Calu3 (cell line): ENCODE measurements around the gene SKAP1. TPM values are rescaled to one million over a fixed set of nuclear protein-coding genes. Genes with fewer than 3 reads are reported as not detected.
"Not testable (repeated sequence)": the region's sequence is repeated elsewhere in the genome, so short reads cannot be mapped to it uniquely, and the experiment has no call there.

Experiments
- BruUV-seq: library from RNA; stranded (reverse); fragments of 400-500 nt; replicated peaks from 2 replicates; lab custom pipeline; 2021; lab: Mats Ljungman, UMichigan
- CTCF ChIA-PET: fragments of 300-600 bp; sonication (Branson Sonifier 250); formaldehyde crosslinking; loops from one replicate; lab custom pipeline; 2022; ENCODE audit warnings: antibody characterized with exemption; lab: Charles Lee
- DNase-seq: peaks from one replicate; pipeline ENCODE4 v3.0.0; 2022
- H3K27ac Mint-ChIP-seq: one replicate; pipeline ENCODE4 v1.8.0; 2022; ENCODE audit warnings: mixed read lengths; ENCODE audit not compliant: unreplicated experiment
- H3K27me3 Mint-ChIP-seq: one replicate; pipeline ENCODE4 v1.8.0; 2022; ENCODE audit warnings: mixed read lengths; ENCODE audit not compliant: unreplicated experiment
- H3K36me3 Mint-ChIP-seq: one replicate; pipeline ENCODE4 v1.8.0; 2022; ENCODE audit warnings: mild to moderate bottlenecking, moderate library complexity, mixed read lengths; ENCODE audit not compliant: insufficient read depth, unreplicated experiment
- H3K4me1 Mint-ChIP-seq: one replicate; pipeline ENCODE4 v1.8.0; 2022; ENCODE audit warnings: mild to moderate bottlenecking, low read depth, mixed read lengths; ENCODE audit not compliant: unreplicated experiment
- H3K4me3 Mint-ChIP-seq: one replicate; pipeline ENCODE4 v1.8.0; 2022; ENCODE audit warnings: mild to moderate bottlenecking, low read depth, moderate library complexity, mixed read lengths; ENCODE audit not compliant: unreplicated experiment
- H3K9me3 Mint-ChIP-seq: one replicate; pipeline ENCODE4 v1.8.0; 2022; ENCODE audit warnings: low read depth, mixed read lengths; ENCODE audit not compliant: unreplicated experiment
- intact Hi-C: fragments of 100-400 bp; cut with micrococcal nuclease; formaldehyde crosslinking; loops from one replicate; pipeline ENCODE4 v1.10.0; 2022; ENCODE audit not compliant: unreplicated experiment
- total RNA-seq: library from RNA; stranded (reverse); gene quantifications from 2 replicates; pipeline ENCODE4 v1.2.3, GENCODE V29; 2022
- TF ChIP-seq, protein P1 (sequence below): fragments of 200-600 bp; IDR thresholded peaks from one replicate; pipeline ENCODE4 v1.8.0; 2022; ENCODE audit warnings: antibody characterized with exemption; ENCODE audit not compliant: unreplicated experiment

Gene SKAP1
- total RNA-seq, 1 experiment from 2014 or later = 4.4 TPM

GRCh38 chr17:48294020-48294805 is 135.8 kb downstream of the SKAP1 start:
- peak overlapping the region; percentile 70 for H3K4me3 Mint-ChIP-seq
- peaks cover 9% of the 10 kb centered on the region for H3K36me3 Mint-ChIP-seq
- H3K27ac Mint-ChIP-seq = peak overlapping the region; percentile 94
- TF ChIP-seq, protein P1, sequence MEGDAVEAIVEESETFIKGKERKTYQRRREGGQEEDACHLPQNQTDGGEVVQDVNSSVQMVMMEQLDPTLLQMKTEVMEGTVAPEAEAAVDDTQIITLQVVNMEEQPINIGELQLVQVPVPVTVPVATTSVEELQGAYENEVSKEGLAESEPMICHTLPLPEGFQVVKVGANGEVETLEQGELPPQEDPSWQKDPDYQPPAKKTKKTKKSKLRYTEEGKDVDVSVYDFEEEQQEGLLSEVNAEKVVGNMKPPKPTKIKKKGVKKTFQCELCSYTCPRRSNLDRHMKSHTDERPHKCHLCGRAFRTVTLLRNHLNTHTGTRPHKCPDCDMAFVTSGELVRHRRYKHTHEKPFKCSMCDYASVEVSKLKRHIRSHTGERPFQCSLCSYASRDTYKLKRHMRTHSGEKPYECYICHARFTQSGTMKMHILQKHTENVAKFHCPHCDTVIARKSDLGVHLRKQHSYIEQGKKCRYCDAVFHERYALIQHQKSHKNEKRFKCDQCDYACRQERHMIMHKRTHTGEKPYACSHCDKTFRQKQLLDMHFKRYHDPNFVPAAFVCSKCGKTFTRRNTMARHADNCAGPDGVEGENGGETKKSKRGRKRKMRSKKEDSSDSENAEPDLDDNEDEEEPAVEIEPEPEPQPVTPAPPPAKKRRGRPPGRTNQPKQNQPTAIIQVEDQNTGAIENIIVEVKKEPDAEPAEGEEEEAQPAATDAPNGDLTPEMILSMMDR = no peak
- peak; percentile 54 for DNase-seq
- CTCF ChIA-PET = interaction anchor here (0.6 to 4.5 kb wide), 14 partner anchors 14 to 192 kb away, joined by 3 to 35 read pairs (median 4); no protein-coding TSS in a partner anchor
- intact Hi-C loops = loop anchor here (1.0 to 5.0 kb wide), 2 partner anchors 29 to 283 kb away; partner anchors contain the start of gene HOXB4
- H3K9me3 Mint-ChIP-seq = no peaks in the 10 kb centered on the region
- peaks cover 73% of the 10 kb centered on the region for H3K4me1 Mint-ChIP-seq
- H3K27me3 Mint-ChIP-seq = no peaks in the 10 kb centered on the region
- TSS peak; percentile 74 for BruUV-seq

DNA sequence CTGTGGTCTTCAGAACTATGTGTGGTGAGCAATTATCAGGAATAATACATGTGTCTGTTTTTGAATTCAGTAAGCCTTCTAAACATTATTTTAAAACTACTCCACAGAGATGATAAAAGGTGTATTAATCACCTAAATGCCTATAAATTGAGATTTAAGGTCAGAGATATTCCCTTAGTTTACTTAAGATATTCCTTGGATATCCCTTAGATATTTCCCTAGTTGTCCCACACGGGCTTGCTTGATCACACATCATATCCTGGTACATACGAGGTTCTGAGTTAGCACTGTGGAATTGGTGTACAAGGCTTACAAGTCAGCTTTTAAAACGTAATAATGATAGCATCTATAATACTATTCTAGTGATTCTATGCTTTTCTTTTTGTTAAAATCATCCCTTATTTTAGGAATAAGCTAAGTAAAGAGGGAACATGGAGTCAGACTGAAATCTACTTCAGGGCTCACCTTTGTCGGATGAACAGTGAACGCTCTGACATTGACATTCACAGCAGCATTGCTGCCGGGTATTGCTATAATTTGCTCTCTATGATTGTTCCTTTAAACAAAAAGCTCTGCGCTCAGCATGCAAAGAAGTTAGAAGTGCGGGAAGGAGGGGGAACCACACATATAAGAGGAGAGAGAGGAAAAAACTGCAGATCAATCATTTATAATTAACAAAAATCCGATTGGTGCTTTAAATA is 136.5 kb downstream of the SKAP1 start:
- TSS peak; percentile 27 for BruUV-seq
- CTCF ChIA-PET = interaction anchor here (0.7 to 4.5 kb wide), 14 partner anchors 15 to 134 kb away, joined by 3 to 35 read pairs (median 5); no protein-coding TSS in a partner anchor
- H3K36me3 Mint-ChIP-seq = peaks cover 9% of the 10 kb centered on the region
- no peak for DNase-seq
- H3K4me3 Mint-ChIP-seq = peak overlapping the region; percentile 70
- no peaks in the 10 kb centered on the region for H3K9me3 Mint-ChIP-seq
- no peaks in the 10 kb centered on the region for H3K27me3 Mint-ChIP-seq
- H3K27ac Mint-ChIP-seq = peak overlapping the region; percentile 94
- intact Hi-C loops = loop anchor here (1.0 to 5.0 kb wide), 2 partner anchors 28 to 284 kb away; partner anchors contain the start of gene HOXB4
- TF ChIP-seq, protein P1 = no peak
- peaks cover 66% of the 10 kb centered on the region for H3K4me1 Mint-ChIP-seq

DNA sequence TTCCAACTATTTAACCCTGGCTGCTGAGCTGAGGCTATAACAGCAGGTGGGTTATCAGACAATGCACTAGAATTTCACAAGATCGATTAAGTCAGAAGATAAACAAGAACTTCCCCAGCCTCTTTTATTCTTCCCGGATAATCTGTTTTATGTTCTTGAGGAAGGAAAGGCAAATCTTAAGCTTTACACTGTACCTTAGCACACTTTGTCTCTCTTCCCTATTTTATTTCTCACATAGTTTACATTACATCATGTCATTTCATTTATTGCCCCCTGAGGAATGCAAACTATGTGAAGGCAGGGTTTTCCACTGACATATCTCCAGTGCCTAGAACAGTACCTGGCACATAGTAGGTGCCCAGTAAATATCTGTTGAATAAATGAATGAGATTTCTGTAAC is 139.6 kb downstream of the SKAP1 start:
- H3K27me3 Mint-ChIP-seq = no peaks in the 10 kb centered on the region
- peak overlapping the region; percentile 36 for H3K27ac Mint-ChIP-seq

GRCh38 chr17:48286917-48287316 is 143.1 kb downstream of the SKAP1 start:
- CTCF ChIA-PET, intact Hi-C loops, H3K36me3 Mint-ChIP-seq, H3K27ac Mint-ChIP-seq, DNase-seq, H3K9me3 Mint-ChIP-seq, H3K4me3 Mint-ChIP-seq, H3K27me3 Mint-ChIP-seq, BruUV-seq: not testable (repeated sequence)
- peaks cover 29% of the 10 kb centered on the region for H3K4me1 Mint-ChIP-seq

More for the DNA sequence above, 139.6 kb downstream of the SKAP1 start:
- H3K4me1 Mint-ChIP-seq = peaks cover 49% of the 10 kb centered on the region
- TF ChIP-seq, protein P1 = no peak
- intact Hi-C loops = loop anchor here (5.0 kb wide), 1 partner anchor 287 kb away; the partner anchor contains the start of gene HOXB4
- peaks cover 9% of the 10 kb centered on the region for H3K36me3 Mint-ChIP-seq
- DNase-seq = no peak
- H3K4me3 Mint-ChIP-seq = no peak overlapping the region
- H3K9me3 Mint-ChIP-seq = no peaks in the 10 kb centered on the region
- CTCF ChIA-PET = interaction anchor here (0.6 to 2.6 kb wide), 4 partner anchors 10 to 25 kb away, joined by 3 to 7 read pairs (median 6); no protein-coding TSS in a partner anchor
- BruUV-seq = no TSS peak
